ENCODE measurements around the gene FCHSD2. TPM values are rescaled to one million over a fixed set of nuclear protein-coding genes. Genes with fewer than 3 reads are reported as not detected.

The FCHSD2 gene
- polyA plus RNA-seq, 3 donors: 34.3 to 38.3 (median 34.6) TPM

DNA sequence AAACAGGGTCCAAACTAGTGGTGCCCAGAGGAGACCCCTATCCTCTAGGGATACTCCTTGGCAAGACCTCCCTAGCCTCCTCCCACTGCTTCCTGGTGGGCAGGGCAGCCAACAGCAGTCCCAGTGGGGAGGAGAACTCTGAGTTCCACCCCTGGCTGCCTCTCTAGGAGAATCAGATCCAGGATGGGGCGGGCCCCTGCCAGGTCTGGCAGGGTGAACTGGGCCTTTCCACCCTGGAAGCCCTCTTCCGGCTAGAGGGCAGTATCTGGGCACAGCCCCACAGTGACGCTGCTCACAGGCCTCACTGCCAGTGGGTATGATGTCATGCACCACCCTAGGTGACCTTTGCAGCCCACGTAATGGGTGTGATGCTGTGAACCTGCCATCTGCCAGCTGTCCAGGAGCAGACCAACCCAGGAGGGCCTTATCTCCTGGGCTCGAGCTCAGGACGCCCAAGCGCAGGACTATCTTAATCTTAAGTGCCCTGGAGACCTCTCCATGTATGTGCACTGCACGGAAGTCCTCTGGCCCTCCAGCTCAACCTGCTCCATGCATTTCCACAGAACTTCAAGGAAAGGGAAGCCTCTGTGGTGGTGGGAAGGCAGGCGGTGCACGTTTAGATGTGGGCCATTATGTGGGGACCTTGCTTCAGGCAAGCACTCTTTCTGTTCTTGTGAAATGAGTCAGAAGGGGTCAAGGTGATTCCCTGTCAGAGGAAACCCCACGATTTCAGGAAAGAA, 31.8 kb upstream of the FCHSD2 start:
- no peak for DNase-seq

DNA sequence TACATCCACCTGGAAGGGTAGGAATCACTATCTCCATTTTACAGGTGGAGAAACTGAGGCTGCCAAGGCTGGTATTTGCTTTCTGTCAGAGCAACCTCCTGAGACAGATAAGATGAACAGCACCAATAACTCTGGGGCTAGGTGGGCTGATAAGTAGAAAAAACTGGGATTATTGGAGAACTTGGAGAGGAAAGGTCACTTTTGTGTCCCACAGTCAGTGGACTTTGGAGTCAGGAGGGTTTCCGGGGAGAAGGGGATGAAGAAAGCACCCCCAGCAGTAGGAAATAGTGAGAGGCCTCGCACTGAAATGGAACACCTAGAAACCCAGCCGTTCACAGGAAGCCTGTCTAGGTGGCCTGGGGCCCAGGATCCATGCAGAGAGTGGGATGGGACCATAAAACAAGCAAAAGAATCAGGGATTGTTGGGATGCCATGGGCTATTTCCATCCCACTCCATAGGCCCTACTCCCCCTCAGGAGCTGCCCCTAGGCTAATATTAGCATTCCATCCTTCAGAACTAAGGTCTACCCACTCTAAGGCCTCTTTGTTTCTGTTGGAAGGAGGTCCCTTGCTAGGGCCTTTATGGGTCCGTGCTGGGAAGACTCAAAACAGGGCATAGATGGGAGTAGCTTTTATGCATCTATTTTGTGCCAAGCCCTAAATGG, 31.0 kb upstream of the FCHSD2 start:
- no peak for DNase-seq

DNA sequence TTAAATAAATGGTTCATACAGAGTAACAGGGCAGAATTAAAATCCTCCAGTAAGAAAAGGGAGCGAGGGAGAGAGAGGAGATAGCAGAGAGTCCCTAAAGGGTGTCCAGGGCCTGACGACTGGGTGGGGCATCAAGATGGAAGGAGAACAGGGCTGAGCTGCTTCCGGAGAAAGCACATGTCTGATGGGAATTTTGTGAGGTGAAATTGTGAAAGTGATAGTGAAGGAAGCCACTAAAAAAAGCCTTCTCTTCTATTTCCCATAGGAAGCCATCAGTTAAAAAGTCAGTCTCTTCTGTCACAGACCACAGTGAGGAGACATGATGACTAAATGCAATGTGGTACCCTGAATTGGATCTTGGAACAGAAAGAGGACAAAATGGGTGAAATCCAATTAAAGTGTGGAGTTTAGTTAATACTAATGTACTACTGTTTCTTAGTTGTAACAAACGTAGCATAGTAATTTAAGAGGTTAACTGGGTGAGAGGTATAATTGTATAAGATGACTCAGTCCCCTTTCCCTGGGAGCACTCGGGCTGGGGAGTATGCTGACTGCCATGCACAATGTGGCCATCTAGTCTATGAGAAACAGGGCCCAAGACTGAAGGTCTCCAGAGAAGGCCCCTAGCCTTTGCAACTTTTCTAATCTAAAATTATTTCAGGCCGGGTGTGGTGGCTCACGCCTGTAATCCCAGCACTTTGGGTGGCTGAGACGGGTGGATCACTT, 29.5 kb upstream of the FCHSD2 start:
- no peak for DNase-seq

DNA sequence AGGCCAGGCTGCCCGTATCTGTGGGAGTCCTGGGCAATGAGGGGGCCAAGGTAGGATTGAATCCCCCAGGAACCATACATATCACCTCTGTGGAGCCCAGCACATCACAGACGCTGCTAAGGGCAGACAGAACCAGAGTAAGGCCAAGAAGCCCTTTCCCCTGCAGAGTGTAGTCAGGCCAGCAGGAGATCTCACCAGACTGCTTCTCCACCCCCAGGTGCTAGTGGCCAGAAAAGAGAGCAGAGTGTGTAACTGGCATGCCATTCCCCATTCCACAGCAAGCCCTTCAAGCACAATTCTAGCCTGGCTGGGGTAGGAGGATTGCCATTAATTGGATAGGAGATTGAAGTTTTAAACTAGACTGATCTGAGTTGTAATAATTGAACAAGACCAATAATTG, 28.0 kb upstream of the FCHSD2 start:
- DNase-seq: no peak

DNA sequence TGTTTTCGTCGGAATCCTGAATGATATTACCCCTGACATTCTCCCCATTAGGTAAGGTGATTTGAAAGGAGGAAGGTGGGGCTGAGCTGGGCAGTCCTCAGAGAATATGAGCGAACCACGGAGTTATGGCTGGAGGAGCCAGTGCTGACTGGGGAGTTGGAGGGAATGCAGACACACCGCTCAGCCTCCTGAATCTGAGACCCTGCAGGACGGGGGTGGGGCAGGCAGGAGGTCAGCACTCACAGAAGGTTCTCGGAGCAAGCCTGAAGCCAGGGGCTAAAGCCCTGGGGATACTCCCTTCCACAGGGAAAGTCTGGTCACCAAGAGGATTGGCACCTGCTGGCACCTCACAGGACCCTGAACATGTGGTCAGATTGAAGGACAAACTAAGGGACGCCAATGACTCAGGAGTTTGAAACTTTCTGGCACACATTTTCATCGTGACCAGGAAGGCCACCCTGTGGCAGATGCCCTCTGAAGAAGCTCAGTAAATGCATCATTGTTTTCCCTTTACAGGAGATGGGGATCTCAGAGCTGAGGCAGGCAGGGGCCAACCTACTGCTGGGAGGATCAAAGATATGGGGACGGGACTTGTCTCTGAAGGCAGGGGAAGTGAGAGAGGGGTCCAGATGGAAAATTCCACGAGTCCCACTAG, 26.9 kb upstream of the FCHSD2 start:
- DNase-seq: no peak

DNA sequence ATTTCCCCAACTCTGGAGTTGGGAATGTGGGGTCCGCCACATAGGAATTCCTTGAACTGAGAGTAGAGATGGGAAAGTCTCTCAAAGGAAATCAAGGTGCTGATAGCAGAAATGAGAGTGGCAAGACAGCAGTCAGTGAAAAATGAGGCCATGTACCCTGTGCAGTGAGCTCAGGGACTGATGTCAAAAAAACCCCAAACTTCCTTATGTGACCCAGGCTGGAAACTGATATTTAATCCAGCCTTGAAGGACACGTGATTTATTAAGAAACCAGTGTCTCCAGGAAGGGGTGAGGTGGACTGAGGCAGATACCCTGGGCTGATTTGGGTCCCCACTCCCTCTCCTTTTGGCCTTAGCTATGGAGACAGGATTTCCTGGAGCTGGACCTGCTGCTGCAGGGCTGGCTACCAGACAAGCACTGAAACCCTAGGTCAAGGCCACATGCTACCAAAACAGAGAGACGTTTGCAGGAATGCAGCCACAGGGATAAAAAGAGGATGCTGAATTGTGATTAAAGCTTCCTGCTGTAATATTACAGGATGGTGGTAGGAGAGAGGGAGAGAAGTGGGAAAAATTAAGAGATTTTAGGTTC, 25.3 kb upstream of the FCHSD2 start:
- DNase-seq: no peak

DNA sequence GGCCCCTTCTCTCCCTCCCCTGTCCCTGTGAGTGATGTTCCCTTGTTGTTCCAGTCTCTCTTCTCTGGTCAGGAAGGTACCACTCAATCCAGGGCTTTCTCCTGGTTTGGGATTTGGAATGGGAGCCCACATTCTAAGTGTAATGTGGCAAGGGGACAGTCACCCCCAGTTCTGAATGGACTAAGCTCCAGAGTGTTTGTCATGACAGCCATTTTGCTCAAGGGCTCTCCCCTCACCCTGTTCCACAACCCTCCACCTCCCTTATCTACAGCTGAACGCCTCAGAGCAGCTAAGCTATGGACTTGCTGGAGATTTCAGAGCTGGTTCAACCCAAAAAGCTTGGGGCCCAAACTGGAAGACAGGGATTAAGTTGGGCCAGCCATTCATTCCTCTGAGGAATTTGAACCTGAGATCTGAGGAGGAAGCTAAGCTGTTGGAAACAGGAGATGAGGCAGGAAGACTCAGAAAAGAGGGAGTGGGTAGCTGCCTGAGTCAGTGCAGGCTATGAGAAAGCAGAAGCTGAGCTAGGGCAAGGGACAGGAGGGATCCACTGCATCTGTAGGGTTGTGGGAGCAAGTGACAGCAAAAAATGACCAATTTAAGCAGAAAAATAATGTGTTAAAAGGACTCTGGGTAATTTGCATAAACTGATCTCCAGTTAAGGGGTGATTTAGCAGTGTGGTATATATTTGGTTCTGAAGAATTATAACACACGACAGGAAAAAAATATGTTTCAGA, 22.9 kb upstream of the FCHSD2 start:
- DNase-seq: no peak

DNA sequence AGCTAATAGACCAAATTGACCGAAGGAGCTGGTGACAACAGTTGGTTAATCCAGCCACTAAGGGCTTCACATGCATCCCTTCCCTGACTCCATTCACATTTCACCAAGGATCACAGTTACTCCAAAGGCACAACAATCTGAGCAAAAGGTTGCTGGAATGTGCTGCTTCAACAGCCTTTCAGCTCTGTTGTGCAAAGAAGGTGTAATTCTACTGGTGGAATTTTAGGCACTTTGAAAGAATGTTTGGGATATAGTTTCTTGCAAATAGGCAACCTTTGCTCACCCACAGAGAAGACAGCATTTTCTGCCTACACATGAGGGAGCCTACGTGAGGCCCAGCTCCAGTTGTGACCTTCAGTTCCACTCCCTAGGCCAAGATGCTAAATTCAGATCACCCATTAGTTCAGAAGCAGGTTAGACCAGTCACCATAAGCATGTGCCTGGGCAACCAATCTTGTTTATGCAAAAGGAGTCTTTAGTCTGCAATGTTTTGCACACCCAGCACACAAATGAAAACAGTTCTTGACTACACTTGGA, 21.6 kb upstream of the FCHSD2 start:
- DNase-seq: no peak

DNA sequence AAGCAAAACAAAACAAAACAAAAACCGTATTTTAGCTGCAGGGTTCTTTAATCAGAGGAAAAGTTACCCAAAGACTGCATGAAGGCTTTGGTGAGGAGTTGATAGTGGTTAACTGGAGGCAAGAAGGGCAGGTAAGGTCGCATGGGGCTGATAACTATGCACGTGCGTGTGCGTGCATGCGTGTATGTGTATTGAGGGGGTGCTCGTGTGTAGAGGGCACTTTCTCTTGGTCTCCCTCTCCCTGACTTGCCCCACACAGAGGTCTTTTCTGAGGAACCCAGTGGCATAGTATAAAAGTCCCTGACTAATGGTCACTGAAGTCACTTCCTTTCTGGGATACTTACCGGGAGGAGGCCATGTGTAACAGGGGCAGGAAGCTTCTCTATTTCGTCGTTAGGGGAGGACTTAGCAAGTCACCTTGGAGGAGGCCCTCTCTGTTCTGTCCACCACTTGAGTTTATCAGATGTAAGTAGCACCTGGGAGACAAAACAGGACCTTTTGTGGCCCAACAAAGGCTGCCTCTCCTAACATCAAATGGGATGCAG, 20.1 kb upstream of the FCHSD2 start:
- no peak for DNase-seq

DNA sequence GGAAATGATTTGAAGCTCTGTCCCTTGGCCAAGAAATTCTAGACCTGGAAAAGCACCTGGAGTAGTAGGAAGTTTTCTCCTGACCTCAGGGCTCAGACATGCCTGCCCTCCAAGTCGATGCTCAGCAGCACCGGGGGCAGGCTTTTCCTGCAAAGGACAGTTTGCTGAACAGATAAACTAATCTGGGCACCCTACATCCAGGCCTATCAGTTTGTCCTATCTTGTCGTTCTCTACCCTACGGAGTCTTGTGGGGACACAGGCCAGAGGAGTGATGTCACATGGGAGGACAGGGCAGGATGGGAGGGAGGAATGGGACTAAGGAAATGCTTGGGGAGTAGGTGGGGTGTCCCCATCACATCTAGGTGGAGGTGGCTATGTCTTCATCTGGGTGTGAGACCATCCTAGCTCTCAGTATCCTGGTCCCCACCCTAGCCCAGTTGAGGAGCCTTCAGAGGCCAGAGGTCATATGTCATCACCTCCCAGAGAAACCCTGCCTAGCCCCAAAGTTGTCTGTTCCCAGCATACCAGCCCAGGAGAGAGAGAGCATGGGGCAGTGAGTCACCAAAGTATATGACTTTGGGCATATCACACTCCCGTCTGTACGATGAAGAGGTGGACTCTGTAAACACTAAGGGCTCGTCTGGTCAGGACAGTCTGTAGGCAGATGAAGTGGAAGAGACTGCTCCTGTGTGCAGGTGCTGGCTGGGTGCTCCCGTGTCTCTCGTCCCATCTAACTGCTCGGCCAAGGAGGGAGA, 18.1 kb upstream of the FCHSD2 start:
- DNase-seq: no peak

DNA sequence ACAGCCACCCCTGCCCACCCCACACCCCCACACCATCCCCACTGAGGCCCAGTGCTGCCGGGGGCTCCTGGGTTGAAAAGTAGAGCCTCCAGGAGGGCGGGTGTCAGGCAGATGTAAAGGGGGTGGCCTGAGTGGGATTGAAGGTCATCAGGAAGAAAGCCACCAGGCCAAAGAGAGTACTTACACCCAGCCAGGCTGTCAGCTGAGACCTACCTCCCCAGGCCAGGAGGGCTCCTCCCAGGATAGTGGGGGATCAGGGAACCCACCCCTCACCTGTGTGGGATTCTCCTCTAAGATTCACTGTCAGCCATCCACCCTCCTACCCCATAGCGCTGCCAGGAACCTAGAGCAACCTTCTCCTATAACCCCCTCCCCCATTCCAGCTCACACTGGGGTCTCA, 17.2 kb upstream of the FCHSD2 start:
- DNase-seq: no peak

DNA sequence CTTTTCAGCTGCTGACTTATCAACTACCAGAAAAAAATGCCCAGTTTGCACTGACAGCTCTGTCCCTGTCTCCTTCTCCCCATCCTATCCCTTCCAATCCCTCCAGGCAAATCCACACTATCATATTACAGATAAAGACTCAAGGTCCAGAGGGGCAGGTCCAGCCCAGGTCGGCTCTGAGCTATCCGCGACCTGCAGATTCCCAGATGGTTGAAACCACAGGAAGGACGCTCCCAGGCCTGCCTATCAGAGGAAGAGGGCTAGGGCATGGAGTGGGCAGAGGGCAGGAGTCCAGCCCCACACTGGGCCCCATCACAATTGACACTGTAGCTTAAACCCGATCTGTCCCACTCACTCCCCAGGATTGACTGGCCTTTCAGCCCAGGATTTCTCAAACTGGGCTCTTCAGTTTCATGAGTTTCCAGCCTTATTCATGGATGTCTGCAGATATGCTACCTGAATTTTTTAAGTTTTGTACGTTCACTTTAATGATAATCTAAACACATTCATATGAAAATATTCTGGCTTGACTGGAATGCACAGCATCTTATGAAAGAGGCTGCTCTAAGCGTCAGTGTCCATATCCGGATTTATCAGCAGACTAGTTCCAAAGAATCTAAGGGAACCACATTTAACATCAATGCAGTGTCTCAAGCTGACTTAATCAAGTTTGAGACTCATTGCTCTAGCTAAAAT, 16.4 kb upstream of the FCHSD2 start:
- no peak for DNase-seq

DNA sequence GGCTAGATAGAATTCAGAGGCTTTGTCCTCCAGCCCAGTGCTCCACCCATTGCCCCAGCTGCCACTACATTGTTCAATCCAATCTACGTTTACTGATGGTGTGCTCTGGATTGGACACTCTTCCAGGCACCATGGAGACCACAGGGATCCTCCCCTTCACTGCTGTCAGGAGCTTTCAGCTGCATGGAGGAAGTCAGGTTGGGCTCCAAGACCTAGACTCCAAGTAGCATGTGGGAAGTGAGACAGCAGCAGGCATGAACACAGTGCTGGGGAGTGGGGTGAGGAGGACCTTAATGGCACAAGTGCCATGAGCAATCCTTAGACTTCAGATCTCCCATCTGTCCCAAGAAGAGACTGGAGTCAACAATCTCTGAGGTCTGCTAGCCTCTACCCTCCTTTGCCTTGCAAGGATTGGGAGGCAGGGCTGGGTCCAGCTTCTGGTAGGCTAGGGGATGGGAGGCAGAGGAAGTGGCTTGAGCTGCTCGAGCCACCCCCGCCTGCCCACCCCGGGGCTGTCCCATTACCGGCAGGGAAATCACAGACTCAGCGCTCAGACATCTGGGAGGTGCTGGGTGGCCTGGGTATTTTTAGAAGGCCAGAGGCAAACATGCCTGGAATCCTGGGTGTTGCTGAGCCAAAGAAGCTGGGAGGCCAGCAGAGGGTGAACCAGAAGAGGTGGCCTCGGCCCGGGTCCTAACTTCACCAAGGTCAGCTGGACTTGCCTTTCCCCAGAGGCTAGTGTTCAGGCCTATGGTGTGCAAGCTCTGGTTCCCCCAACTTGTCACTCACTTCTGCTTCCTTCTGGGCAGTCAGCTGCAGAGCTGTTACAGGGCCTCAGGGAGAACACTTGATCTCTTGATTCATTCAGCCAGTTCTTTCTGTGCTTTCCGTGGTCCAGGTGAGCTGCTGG, 15.2 kb upstream of the FCHSD2 start:
- DNase-seq: no peak

DNA sequence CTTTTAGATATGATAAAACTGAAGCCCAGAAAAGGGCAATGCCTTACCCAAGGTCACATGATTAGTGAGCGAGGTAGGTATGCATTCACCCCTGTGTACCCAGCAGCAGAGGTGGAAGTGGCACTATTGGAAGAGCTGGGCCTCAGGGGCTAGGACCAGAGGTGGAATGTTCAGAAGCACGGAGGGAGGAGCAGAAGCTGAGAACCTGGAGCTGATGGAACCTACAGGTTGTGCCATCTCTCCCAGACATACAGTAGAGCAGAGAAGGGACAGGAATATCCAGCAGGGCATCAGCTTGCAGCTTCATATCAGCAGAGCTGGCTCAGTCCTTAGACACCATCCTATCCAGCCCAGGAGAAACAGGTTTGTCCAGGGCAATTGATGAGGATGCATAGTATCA, 14.6 kb upstream of the FCHSD2 start:
- no peak for DNase-seq

DNA sequence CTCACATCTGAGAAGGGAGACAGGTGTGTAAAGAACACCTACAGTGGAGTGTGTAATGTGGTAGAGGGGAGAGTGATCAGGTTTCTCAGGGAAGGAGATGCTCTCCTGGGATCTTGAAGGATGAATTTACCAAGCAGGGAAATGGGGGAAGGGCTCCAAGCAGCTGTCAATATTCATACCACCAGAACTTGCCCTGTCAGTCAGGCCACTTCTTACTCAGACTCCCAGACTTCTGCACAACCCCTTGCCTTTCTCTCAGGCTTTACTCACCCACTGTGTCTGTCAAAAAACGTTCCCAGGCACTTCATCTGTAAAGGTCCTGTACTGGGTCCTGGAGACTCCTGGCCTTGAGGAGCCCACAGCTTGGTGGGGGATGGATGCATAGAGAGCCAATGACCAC, 14.0 kb upstream of the FCHSD2 start:
- no peak for DNase-seq

DNA sequence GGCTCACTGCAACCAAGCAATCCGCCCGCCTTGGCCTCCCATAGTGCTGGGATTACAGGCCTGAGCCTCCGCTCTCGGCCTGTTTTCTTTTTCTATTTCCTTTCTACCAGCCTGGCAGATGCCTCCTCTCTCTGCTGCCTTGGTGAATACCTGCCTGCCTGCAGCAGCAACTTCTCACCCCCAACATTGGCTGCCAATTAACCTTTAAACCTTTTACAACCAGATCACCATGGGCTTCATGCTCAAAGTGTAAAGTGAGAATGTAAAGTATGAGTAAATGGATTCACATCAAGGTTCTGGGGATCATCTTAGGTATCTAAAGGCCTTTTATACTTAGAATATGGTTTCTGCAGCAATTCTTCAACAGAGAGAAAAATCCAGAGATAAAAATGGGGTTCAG, 13.0 kb upstream of the FCHSD2 start:
- no peak for DNase-seq

DNA sequence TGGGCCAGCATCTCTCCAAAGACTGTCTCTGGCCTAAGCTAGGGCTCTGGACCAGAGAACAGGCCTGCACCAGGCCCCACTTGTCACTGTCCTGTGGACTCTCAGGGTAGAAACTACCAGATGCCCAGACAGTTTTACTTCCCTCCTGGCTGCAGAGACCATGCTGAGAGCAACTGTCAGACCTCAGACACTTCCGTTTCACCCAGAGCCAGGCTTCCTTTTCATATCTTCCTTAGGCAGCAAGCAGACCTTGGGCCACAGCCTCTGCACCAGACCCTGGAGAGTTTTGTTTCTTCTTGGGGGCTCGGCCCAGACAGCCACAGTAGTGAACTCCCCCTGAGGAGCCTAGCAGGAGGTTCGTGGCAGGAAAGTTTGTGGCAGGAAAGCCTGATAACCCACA, 12.1 kb upstream of the FCHSD2 start:
- no peak for DNase-seq

DNA sequence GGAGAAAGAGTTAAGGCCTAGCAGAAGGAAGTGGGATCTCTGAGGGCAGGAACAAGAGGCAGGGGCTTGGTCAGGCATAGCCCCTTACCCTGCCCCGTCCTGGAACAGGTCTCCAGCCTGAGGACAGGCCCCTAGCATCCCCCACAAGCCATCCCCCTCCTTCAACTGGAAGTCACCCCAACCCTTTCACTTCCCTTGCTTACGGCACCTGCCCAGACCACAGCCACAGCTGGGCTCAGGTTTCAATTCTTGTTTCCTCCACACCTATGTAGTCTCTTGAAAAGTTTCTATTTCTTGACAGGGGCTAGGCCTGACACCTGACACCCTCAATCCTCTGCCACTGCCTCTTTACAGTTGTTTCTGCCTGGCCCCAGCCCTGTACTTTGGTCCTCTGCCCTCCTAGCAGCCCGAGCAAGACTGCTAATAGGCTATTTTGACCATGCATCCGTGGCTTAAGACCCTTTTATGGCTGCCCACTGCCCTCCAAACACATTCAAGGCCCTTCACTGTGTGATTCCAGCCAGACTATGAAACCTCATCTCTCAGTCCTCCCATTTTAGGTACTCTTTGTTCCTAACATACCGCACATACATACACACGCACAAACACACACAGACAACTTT, 10.9 kb upstream of the FCHSD2 start:
- DNase-seq: peak; percentile 27
